NCI-H2227 (cell line): ENCODE measurements around the gene HSD17B4.
A peak's percentile ranks its signal among the peaks of the same experiment; 100 is the strongest.
"Not testable (repeated sequence)": the region's sequence is repeated elsewhere in the genome, so short reads cannot be mapped to it uniquely, and the experiment has no call there.

Experiments used
- DNase-seq: peaks from one replicate; lab custom pipeline; 2025; ENCODE audit not compliant: unreplicated experiment; lab: John Stamatoyannopoulos, UW

Gene HSD17B4

DNA sequence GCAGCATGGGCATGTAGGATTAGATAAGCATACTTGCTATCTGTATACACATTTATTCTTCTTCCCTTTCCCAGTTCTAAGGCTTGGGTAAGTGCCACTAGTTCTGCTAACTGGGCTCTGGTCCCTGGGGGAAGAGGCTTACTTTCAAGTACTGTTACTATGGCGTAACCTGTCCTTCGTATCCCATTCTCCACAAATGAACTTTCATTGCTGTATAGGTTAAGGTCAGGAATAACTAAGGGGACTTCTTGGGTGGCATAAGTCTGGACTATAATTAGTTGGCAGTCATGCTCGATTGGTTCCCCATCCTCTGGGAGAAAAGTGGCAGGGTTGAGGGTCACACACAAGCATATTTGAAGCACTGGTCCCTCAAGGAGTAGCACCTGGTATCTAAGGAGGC, 23.7 kb upstream of the HSD17B4 start:
- not testable (repeated sequence) for DNase-seq

DNA sequence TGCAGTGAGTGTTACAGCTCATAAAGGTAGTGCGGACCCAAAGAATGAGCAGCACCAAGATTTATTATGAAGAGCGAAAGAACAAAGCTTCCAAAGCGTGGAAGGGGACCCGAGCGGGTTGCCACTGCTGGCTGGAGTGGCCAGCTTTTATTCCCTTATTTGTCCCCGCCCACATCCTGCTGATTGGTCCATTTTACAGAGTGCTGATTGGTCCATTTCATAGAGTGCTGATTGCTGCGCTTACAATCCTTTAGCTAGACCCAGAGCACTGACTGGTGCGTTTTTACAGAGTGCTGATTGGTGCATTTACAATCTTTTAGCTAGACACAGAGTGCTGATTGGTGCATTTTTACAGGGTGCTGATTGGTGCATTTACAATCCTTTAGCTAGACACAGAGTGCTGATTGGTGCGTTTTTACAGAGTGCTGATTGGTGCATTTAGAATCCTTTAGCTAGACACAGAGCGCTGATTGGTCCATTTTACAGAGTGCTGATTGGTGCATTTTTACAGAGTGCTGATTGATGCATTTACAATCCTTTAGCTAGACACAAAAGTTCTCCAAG, 19.5 kb upstream of the HSD17B4 start:
- DNase-seq = not testable (repeated sequence)

DNA sequence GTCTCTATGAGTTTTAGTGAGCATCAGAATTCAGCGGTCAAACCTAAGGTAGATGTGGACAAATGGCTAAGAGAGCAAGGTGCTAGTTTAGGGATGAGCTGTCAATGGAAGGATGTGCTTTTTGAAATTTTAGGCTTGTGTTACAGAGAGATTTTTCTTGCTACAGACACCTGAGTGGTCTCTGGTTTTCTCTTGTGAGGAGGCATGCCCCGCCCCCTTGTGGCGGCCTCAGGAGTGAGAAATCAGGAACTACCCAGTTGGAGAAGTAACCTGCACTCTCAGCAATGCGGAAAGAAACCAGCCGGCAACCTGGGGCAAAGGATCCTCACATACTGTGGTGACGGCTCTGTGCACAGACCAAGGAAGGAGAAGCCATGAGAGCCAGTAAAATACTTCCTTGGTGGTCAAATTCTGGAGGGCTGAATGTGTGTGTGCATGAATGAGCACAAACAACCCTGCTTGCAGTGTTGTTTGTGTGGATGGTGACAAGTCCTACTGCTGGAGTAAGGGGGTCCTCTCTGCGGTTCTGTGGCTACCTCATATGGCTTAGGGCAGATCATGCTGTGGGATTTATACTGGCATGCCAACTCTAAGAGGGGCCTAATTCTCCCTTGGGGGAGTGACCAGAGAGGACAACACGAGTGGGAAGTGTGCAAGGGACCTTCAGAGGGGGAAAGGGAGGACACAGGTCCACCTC, 16.7 kb upstream of the HSD17B4 start:
- DNase-seq = no peak

DNA sequence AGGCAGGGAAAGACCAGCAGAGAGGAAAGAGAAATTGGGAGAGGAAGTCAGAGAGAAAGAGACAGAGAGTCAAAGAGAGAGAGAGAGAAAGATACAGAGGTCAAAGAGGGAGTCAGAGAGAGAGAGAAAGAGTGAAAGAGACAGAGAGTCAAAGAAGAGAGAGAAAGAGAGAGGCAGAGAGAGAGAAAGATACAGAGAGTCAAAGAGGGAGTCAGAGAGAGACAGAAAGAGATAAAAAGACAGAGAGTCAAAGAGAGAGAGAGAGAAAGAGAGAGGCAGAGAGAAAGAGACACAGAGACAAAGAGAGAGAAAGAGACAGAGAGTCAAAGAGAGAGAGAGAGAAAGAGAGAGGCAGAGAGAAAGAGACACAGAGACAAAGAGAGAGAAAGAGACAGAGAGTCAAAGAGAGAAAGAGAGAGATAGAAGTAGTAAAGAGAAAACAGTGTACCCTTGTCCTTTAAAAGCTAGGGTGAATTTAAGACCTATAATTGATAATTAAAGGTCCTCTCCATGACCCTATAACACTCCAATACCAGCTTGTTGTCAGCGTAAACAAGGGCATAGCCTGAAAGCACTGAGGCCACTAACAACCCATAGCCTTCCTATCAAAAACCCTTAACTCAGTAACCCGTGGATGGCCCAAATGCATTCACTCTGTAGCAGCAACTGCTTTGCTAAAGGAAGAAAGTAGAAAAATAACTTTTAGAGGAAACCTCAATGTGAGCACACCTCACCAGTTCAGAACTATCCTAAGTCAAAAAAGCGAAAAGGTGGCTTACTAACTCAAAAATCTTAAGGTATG, 14.3 kb upstream of the HSD17B4 start:
- not testable (repeated sequence) for DNase-seq

DNA sequence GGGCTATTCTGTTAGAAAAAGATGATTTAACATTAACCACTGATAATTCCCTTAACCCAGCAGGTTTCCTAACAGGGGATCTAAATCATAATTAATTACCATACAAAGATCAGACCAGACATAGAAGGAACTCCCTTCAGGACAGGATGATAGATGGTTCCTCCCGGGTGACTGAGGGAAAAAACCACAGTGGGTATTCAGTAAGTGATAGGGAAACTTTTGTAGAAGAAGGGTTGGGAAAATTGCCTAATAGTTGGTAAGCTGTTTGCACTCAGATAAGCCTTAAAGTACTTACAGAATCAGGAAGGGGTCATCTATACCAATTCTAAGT, 13.7 kb upstream of the HSD17B4 start:
- not testable (repeated sequence) for DNase-seq

DNA sequence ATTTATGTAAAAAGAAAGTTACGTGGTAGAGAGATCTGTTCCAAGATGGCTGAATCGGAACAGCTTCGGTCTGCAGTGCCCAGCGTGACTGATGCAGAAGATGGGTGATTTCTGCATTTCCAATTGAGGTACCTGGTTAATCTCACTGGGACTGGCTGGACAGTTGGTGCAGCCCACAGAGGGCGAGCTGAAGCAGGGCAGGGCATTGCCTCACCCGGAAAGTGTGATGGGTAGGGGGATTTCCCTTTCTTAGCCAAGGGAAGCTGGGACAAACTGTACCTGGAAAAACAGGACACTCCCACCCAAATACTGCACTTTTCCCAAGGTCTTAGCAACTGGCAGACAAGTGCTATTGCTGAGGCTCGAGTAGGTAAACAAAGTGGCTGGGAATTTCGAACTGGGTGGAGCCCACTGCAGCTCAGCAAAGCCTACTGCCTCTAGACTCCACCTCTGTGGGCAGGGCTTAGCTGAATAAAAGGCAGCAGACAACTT, 13.1 kb upstream of the HSD17B4 start:
- peak; percentile 10 for DNase-seq

DNA sequence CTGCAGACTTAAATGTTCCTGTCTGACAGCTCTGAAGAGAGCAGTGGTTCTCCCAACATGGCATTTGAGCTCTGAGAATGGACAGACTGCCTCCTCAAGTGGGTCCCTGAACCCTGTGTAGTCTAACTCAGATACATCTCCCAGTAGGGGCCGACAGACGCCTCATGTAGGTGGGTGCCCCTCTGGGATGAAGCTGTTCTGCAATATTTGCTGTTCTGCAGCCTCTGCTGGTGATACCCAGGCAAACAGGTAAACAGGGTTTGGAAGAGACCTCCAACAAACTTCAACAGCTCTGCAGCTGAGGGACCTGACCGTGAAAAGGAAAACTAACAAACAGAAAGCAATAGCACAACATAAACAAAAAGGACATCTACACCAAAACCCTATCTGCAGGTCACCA, 12.7 kb upstream of the HSD17B4 start:
- DNase-seq = not testable (repeated sequence)

DNA sequence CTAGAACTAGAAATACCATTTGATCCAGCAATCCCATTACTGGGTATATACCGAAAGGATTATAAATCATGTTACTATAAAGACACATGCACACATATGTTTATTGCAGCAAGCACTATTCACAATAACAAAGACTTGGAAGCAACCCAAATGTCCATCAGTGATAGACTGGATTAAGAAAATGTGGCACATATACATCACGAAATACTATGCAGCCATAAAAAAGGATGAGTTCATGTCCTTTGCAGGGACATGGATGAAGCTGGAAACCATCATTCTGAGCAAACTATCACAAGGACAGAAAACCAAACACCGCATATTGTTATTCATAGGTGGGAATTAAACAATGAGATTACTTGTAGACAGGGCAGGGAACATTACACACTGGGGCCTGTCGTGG, 7.7 kb upstream of the HSD17B4 start:
- not testable (repeated sequence) for DNase-seq

DNA sequence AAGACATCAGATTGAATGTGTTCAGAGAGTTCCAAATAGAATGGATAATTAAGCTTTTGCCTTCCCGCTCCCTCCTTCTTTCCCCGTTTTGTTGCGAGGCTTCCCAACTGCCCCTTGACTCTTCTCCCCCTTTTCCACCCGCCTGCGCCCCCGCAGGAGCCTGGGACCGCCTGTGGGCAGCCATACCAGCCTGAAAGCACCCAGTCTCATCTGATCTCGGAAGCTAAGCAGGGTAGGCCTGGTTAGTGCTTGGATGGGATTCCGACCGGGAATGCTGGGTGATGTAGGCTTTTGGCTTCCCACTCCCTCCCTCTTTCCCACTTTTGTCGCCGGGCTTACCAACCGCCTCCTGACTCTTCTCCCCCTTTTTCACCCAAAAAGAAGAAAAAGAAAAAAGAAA, 6.8 kb upstream of the HSD17B4 start:
- DNase-seq = no peak

DNA sequence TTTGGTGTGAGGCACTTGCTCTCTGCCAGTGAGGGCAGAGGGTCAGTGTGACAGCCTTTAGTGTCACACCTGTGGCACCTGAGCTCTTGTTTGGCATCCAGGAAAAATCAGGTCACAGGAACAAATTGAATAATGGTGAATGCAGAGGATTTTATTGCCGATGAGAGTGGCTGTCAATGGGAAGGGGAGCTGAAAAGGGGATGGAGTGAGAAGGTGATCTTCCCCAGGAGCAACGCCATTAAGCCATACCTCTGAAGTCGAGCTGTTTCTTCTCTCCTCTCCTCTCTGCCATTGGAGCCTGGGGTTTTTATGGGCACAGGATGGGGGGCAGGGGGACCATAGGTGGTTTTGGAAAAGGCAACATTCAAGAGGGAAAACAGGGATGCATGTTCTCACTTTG, 2.4 kb upstream of the HSD17B4 start:
- DNase-seq = no peak

DNA sequence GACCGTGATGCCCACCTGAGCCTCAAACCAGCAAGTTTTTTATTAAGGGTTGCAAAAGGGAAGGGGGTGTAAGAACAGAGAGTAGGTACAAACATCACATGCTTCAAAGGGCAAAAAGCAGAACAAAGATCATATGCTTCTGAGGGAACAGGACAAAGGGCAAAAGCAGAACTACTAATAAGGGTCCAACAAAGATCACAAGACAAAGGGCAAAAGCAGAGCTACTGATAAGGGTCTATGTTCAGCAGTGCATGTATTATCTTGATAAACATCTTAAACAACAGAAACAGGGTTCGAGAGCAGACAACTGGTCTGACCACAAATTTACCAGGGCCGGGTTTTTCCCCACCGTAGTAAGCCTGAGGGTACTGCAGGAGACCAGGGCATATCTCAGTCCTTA, 1.7 kb upstream of the HSD17B4 start:
- DNase-seq = not testable (repeated sequence)

DNA sequence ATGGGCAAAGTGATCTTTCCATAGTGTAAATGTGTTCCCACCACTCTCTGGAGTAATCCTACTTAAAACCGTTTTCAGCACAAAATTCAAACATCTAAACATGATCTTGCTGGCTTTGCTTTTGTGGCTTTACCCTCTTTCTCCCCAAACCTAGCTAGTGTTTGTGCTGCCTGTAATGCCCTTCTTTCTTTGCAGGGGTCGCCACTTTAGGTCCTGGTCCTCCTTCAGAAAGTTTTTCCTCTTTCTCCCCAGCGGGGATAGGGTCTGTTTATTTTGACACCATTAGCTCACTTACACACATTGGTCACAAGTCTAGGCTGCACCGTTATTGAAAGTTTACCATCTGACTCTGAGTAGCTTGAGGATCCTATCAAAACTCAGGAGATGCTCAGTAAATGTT, 736 bp upstream of the HSD17B4 start:
- DNase-seq = no peak

DNA sequence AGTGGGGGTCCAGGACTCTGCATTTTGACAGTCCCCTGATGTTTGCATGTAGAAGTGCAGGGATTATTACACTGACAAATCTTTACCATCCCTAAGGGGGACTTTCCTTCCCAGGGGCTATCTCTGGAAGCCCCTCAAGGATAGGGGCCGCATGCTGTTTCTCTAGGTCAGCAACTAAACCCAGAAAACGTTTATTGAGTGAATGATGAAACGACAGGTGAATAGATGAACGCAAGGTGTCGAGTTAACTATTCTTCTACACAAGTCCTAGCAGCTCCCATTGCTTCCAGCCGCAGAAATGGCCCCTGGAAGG, 281 bp upstream of the HSD17B4 start:
- no peak for DNase-seq

DNA sequence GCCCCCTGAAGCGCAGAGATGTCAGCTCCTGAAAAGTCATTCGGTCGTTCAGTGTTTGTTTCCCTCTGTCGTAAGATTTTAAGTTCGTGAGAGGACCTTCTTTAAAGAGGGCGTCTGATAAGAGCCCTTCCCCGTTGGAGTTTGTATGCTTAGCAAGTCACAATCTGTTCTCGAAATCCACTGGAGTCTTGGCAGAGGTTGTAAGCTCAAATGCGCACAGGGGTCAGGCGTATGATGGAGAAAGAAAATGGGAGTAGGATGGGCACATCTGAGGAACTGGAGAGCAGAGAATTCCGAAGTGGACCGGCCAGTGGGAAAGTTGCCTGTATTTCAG, 710 bp downstream of the HSD17B4 start:
- peak; percentile 29 for DNase-seq

DNA sequence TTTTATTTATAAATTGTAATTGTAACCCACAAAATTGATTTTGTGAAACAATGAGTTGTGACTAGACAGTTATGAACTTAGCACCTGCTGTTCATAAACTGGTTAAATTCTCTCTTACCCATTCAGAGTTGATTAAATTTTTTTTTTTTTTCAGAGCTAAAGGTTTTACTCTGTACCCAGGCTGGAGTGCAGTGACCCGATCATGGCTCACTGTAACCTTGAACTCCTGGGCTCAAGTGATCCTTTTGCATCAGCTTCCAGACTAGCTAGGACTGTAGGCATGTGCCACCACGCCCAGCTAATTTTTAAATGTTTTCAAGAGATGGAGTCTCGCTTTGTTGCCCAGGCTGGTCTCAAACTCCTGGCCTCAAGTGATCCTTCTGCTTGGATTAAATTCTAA, 1.9 kb downstream of the HSD17B4 start:
- DNase-seq = no peak

DNA sequence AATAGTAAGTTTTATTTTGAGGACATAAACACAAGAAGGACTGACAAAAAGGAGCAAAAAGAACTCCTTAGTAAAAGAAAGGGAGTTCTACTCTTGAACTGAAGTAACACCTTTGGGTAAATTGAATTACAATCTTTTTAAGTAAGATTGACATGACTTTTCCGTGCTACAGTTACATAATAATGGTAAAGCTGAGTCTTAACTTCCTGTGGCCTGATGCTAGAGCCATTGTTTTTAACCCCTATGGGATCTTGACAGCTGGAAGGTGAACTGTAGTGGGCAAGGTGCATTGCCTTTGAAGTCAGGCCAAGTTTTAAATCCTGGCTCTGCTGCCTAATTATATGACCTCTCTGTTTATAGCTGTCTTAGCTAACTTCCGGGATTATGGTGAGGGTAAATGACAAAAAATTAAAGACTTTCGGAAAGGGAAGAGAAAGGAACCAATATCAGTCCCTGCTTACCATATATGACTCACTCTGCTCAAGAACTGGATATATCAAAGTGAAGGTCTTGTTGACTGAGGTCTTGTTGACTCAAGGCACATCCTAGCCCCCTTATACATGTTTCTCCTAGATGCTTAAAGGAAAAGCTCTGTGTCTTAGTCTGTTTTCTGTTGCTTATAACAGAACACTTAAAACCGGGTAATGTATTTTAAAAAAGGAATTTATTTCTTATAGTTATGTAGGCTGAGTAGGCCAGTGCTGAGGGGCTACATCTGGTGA, 6.8 kb downstream of the HSD17B4 start:
- DNase-seq = no peak

DNA sequence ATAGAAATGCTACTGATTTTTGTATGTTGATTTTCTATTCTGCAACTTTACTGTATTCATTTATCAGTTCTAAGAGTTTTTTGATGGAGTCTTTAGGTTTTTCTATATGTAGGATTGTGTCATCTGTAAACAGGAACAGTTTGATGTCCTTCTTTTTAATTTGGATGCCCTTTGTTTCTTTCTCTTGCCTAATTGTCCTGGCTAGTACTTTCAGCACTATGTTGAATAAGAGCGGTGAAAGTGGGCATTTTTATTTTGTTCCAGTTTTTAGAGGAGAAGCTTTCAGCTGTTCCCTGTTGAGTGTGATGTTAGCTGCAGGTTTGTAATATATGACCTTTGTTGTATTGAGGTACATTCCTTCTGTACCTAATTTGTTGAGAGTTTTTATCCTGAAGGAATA, 13.3 kb downstream of the HSD17B4 start:
- DNase-seq = no peak

DNA sequence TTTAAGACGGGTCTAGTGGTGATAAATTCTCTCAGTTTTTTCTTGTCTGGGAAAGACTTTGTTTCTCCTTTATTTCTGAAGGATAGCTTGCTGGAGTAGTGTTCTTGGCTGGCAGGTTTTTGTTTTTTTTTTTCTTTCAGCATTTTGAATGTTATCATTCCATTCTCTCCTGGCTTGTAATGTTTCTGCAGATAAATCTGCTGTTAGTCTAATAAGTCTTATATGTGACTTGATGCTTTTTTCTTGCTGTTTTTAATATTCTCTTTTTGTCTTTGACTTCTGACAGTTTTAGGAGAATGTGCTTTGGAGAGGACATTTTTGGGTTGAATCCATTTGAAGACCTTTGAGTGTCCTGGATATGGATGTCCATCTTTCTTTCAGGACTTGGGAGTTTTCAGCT, 16.0 kb downstream of the HSD17B4 start:
- no peak for DNase-seq

DNA sequence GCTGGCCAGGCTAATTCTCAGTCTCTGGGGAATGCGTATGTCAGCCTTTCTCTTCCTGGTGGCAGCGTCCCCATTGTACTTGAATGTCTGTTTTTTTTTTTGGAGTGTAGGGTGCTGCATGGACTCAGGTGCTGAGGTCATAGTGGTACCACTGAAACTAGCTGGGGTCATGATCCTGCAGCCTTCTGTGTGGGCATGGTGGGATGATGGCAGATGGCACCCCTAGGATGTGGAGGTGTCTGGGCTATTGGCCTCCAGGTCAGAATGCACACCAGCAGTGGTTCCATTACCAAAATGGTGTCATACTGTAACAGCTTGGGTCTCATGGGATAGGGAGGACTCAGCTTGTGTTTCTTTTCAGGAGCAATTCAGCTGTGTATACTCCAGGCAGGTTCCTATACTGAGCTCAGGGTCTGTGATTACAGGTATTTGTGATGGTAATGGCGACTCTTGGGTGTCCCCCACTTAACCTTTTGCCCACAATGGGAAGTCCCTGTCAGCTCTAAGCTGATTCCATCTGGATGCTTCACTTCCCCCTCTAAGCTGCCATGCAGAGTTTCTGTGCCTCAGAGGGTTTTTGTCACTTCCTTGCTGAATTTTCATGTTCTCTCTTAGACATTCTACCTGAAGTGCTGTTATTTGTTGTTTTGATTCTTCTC, 17.9 kb downstream of the HSD17B4 start:
- DNase-seq = no peak

DNA sequence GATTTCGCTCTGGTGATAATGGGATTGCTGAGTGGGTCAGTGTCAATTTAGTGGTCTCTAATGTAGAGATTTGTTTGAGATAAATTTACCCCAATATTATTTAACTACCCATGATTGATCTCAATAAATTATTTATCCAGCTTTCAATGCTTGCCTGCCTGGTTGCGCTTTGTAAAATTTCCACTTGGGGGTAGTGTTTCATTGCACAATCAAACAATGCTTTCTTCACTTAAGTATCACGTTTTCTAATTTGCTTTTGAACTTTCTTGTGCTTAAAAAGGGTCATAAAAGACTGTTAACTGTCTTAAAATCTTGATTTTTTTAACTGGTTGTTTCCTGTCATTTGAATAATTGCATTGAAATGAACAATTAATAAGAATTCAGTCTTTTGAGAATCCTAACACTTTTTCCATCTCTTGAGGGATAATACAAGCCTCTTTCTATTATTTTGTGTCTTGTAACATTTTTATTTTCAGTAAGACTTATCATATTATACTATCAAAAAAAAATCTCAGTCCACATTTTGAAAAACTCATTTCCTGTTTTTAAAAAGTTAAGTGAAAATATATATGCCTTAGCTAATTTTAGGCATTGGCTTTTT, 18.7 kb downstream of the HSD17B4 start:
- peak; percentile 9 for DNase-seq

DNA sequence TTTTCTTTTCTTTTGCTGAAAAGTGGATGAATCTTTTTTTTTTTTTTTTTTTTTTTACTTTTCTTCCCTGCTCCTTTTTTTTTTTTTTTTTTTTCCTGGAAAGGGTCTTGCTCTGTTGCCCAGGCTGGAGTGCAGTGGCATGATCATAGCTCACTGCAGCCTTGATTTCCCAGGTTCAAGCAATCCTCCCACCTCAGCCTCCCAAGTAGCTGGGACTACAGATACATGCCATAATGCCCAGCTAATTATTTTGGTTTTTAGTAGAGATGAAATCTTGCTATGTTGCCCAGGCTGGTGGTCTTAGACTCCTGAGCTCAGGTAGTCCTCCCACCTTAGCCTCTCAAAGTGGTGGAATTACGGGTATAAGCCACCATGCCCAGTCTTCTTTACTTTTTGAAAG, 20.9 kb downstream of the HSD17B4 start:
- no peak for DNase-seq
